Activated CD4-positive, alpha-beta T cell treated with anti-CD3 and anti-CD28 coated beads, Interleukin-2, amount 50 U/mL, for 16 hours (primary cell): ENCODE data around the gene MET.

ENCODE experiments used
- DNase-seq: peaks from one replicate; pipeline ENCODE4 v3.0.0-alpha.2; 2020

MET gene

GRCh38 chr7:116786791-116787443 is 114.9 kb downstream of the MET start:
- DNase-seq: peak; percentile 59

GRCh38 chr7:116787881-116788280 is 115.9 kb downstream of the MET start:
- DNase-seq: no peak

DNA sequence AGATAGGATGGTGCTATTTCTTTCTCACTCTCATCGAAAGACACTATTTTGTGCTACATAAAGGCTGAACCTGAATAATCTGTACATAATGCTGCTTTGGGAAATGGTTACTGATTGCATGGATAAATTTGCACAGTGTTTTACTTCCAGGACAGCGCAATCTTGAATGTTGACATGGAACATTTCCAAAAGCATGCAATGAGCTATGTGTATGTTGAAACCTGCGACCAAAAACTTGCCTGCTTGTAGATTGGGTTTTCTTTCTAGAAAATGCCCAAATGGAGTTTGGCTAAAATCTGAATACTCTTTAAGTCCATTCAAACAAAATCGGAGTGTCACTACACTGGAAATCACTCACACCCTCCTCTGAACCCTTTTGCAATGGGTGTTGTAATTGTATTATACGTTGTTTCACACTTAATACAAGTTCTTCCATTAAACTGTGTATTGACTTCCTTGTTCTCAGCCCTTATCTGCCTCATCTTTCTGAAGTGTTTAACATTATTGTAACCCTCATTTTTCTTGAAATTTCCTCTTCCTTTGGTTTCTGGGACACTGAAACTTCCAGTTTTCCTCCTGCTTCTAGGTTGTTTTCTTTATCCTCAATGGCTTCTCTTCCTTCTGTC is 116.7 kb downstream of the MET start:
- DNase-seq: no peak

DNA sequence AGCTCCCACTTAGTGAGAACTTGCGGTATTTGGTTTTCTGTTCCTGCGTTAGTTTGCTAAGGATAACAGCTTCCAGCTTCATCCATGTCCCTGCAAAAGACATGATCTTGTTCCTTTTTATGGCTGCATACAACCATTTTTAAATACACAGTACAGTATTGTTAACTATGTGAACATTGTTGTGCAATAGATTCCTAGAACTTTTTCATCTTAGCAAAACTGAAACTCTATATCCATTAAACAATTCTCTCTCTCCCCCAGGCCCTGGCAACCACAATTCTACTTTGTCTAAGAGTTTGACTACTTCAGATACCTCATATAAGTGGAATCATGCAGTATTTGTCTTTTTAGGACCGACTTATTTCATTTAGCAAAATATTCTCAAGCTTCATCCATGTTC is 118.0 kb downstream of the MET start:
- DNase-seq: no peak

- no peak for DNase-seq
These were observed 120.8 kb downstream of the MET start for GRCh38 chr7:116792813-116793212.

GRCh38 chr7:116793795-116794340 is 121.9 kb downstream of the MET start:
- no peak for DNase-seq

GRCh38 chr7:116796471-116796870 is 124.5 kb downstream of the MET start:
- no peak for DNase-seq

- no peak for DNase-seq
These were observed 125.6 kb downstream of the MET start for GRCh38 chr7:116797612-116798011.

DNA sequence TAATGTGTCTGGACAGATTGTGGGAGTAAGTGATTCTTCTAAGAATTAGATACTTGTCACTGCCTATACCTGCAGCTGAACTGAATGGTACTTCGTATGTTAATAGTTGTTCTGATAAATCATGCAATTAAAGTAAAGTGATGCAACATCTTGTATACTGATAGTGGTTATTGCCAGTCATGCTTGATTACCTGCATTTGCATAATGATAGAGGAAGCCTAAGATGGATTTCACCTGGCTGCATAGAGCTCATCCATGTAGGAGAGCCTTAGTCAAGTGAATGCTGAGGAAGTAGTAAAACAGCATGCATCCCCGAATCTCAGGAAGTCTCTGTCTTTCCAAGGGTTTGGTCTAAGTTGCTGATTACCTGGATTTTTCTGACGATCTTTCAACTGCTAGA is 126.2 kb downstream of the MET start:
- no peak for DNase-seq

DNA sequence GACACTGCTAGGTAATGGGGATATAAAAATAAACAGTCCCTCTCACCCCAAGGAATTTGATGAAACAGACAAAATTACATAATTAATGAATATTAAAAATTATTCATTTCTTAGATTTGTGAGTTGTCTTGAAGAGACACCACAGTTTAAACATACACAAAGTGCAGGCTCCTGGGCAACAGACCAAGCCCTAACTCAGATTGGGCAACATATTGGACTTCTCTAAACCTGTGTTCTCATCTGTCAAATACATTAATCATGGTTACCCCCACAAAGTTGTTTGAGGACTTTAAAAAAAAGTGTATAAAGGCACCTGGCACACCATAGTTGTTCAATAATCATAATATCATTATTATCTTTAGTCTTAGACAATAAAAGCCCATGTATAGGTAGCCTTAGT is 127.9 kb downstream of the MET start:
- no peak for DNase-seq

DNA sequence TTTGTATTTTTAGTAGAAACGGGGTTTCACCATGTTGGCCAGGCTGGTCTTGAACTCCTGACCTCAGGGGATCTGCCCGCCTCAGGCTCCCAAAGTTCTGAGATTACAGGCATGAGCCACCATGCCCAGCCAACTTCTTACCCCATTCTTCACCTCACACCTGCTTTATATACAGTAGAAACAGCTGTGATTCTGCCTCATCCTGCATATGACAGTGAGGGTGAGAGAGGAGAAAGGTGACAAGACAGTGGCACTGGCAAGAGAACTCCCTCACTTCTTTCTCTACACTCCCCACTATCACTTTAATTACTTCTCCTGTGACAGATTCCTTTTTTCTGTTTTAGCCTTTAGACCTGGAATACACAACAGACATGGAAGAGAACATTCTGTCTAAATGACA is 128.6 kb downstream of the MET start:
- no peak for DNase-seq

DNA sequence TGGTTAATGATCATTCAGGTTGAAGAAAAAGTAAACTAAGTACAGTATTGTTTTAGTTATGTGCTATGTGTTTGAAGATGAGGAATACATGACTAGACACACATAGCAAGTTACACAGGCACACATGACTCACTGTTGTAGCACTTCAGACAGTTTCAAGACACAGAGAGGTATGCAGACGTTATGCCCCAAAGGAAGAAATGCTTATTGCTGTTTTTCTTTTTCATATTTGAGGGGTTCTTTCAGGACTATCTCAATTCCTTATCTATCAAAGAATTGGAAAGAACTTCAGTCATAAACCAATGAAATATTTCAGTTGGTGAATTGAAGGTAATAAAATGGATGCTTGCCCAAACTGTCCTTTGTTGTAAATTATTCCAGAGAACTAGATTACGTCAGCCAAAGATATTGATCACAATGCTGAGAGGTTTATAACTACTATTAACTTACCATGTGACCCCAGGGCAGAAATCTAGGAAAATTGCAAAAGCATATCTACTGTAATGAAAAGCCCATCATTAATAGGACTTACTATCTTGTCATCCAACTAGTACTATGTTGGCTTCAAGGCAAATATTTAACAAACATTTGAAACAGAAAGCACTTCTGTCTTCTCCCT is 129.2 kb downstream of the MET start:
- DNase-seq: no peak

GRCh38 chr7:116802144-116802745 is 130.2 kb downstream of the MET start:
- no peak for DNase-seq

DNA sequence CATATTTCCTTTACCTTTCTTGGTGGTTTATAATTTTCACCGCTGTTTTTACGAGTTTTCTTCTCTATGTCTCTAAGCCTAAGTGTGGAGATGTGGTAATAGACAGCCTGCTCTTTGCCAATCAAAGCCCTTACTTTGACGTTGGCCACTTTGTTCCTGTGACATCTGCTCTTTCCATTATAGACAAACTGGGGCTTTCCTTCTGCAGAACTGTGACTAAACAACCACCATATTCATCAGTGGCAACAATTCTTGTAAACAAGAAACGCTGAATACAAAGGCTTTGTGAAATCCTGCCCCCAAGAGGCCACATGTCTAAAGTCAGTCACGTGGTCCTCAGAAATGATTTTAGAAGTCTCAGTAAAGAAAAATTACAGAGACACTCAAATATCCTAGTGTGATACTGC is 130.8 kb downstream of the MET start:
- DNase-seq: peak; percentile 56

DNA sequence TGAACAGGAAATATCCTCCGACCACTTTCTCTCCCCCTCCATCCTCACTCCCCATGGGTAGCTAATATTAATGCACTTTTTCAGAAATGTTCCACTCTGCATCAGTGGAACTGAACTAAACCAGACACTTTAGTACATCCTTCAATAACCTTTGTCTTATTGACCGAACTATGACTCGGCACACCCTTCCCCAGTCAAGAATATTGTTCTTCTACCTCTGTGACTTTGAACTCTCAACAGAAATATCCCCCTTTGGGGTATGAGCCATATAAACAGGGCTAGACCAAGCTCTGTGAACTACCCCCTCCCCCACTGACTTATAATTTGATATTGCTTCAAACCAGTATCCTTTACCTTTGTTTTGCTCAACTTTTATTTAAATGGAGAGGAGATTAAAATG is 132.5 kb downstream of the MET start:
- DNase-seq: no peak

DNA sequence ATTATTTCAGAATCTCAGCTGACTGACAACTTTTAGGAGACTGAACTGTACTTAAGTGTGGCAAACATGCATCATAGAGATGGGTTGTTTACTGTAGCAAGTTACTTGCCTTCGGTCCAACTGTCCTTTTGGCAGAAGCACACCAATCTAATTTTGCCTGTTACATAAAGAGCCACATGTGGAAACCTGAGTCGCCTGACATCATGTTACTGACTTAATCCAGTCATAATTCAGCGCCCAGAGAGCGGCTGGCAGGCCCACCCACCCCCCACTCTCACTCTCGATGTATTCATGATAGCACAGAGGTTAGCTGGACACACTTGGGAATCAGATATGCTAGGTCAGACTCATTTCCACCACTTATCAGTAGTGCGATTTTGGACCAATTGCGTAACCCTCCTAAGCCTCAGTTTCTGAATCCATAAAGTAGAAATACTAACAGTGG is 133.1 kb downstream of the MET start:
- no peak for DNase-seq

DNA sequence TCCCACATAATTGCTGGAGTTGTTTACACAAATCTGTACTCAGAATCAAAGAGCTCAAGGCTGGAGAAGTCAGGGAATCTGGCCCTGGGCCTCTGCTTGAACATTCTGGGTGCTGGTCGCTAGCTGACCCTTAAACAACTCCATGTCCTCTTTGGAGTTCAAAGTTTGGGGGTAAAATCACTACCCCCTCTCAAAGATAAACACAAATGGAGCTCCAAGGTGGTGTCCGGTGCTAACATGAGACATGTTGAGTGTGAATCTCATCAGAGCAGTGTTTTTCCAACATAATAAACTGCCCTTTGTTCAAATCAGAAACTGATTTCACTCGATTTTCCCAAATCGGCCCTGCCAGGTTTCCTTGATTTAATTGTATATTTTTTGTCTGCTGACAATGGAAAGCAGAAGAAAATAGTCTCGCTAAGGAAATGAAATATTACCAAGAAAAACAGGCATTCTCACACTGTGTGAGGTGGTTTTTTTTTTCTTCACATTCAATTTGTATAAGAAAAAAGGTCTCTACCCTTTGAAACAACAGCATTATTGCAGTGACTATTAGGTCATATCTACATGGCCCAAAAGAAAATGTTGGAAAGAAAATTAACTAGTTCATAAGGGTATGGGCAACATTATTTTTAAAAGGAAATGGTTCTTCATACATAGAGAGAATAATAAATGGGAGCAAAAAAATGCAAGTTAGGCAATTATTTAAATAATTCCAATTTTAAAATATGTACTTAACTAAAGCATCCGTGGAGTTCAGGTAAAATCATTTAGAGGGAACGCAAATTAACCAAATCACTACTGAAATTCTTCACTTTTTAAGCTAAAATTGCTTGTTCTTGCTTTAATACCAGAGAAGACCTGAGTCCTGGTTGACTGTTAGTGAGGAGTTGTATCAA is 134.3 kb downstream of the MET start:
- DNase-seq: no peak

DNA sequence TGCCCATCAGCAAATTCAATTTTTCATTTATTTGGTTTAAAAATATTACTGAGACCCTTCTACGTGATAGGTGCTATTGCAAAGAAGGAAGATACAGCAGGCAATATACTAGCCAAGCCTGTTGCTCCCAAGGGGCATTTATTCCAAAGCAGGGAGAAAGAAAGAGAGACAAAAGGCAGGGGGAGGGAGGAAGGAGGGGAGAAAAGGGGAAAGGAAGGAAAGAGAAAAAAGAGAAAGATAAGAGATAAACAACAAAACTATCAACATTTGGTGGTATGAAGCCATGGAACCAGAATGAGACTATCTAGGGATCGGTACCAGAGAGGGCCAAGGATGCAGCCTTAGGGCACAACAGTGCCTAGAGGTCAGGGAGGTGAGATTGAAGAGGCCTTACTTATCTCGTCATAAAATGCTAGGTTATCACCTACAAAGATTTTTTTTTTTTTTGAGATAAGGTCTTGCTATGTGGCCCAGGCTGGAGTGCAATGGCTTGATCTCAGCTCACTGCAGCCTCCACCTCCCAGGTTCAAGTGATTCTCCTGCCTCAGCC is 135.1 kb downstream of the MET start:
- no peak for DNase-seq

DNA sequence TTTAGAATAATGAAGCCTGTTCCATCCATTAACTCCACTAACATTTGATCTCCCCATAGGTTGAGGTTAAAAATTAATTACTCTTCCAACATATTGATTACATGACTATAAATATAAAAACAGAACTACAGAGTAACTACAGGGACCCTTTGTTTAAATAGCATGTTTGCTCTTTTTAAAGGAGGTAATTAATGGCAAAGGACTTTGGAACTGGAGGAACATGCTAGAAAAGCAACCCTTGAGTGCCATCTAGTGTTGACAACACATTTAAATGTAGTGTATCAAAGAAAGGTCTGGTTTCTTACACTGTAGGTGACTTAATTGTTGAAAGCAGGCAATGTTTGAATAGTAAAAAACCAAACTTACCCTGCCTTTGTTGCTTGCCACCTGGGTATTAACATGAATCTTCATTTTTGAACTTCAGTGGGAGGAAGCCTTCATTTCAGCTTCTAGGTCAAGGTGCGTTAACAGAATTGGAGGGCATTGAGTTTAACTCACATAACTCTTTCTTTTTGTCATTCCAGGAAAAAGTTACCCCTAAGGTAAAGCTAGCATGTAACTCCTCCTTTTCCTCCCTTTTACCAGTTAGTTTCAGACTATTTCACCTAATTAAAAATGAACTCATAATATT is 137.8 kb downstream of the MET start:
- peak; percentile 52 for DNase-seq

- DNase-seq: no peak
These were observed 138.5 kb downstream of the MET start for GRCh38 chr7:116810267-116811116.

GRCh38 chr7:116811768-116812167 is 139.8 kb downstream of the MET start:
- no peak for DNase-seq
